Measurements from ENCODE around the gene CDH4. TPM values are rescaled to one million over a fixed set of nuclear protein-coding genes. Genes with fewer than 3 reads are reported as not detected.

Gene CDH4
- total and polyA plus RNA-seq, 2 of the 8 experiments (the other 6 are each of a cell fraction or from before 2014, with no cell fraction given) = 4.3 to 7.9 TPM

DNA sequence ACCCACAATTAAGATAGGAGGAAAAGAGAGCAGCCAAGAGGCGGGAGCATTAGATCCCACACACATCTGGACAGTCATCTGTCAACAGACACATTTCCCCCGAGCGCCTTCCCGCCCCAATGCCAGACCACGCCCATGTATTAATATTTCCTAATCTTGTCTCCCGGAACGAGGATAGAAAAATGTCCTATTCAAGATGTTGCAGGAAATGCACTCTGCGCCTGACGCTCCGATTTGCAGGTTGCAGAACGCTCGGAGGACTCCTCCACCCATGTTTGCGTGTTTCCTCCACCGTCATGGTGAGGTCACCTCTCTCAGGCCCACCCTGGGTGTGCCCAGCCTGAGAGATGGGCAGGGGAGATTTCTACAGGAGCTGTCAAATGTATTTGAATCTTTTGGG lies 598.4 kb downstream of the CDH4 start:
- Histone ChIP-seq H3K23ac (ENCODE audit: insufficient read length) (no peak overlapping the region), H3K23me2 (ENCODE audit: low read depth, low read length) (no peaks in the 10 kb centered on the region), H3K9ac (replicated peaks in 1 of 4; ENCODE audit: extremely low read depth in 1 of 4, low read depth in 3 of 4, low read length in 3 of 4) (no peak overlapping the region), H3K4ac (replicated peaks; ENCODE audit: insufficient read length, low read depth, low read length) (no peak overlapping the region), H3K36me3 (ENCODE audit: control insufficient read depth in 2 of 4, insufficient read depth in 4 of 4, low read length in 3 of 4) (no peaks in the 10 kb centered on the region), H2BK15ac (ENCODE audit: low read length) (no peak overlapping the region), H4K91ac (replicated peaks; ENCODE audit: insufficient read length, low read length) (no peak overlapping the region), H3K56ac (replicated peaks; ENCODE audit: insufficient read length, low read depth, low read length) (no peak overlapping the region), H3K18ac (ENCODE audit: extremely low read depth, low read length) (no peak overlapping the region), H2BK120ac (replicated peaks; ENCODE audit: low read depth, low read length) (no peak overlapping the region), H3K27ac (ENCODE audit: low read depth, low read length) (no peak overlapping the region), H4K20me1 (replicated peaks in 1 of 2; ENCODE audit: control insufficient read depth in 1 of 2, insufficient read depth in 2 of 2, low read length in 2 of 2) (no peaks in the 10 kb centered on the region), H2BK12ac (ENCODE audit: low read depth, low read length) (no peak overlapping the region), H4K5ac (ENCODE audit: insufficient read length, low read depth, low read length) (no peak overlapping the region), H3K14ac (ENCODE audit: insufficient read length) (no peak overlapping the region), H2AFZ (ENCODE audit: low read length) (no peak overlapping the region), H3K79me1 (ENCODE audit: low read depth, low read length) (no peaks in the 10 kb centered on the region), H3K4me3 (ENCODE audit: extremely low read depth in 1 of 4, insufficient read depth in 2 of 4, low read depth in 3 of 4, low read length in 4 of 4) (no peak overlapping the region), H2BK5ac (ENCODE audit: low read depth, low read length) (no peak overlapping the region), H3K9me3 (ENCODE audit: insufficient read depth in 2 of 2, low read depth in 1 of 2, low read length in 1 of 2) (peaks cover 4 to 6% of the 10 kb centered on the region in 2 experiments; a peak in 1 of 4 replicates), H2BK20ac (ENCODE audit: low read length) (no peak overlapping the region), H4K8ac (ENCODE audit: extremely low read depth, insufficient read depth, low read length) (no peak overlapping the region), H3K4me1 (replicated peaks in 1 of 4; ENCODE audit: control insufficient read depth in 3 of 4, insufficient read depth in 4 of 4, low read length in 3 of 4) (no peaks in the 10 kb centered on the region), H3K27me3 (replicated peaks in 1 of 4; ENCODE audit: control insufficient read depth in 3 of 4, extremely low read depth in 1 of 4, insufficient read depth in 3 of 4, low read length in 3 of 4) (no peaks in the 10 kb centered on the region; a peak in 1 of 7 replicates), H3K79me2 (ENCODE audit: control insufficient read depth in 1 of 2, insufficient read depth in 2 of 2, low read length in 2 of 2) (no peaks in the 10 kb centered on the region), H2AK5ac (ENCODE audit: low read depth, low read length) (no peak overlapping the region), H3K4me2 (ENCODE audit: insufficient read depth in 1 of 2, low read depth in 2 of 2, low read length in 2 of 2) (no peak overlapping the region)
- DNase-seq (ENCODE audit: low read depth in 1 of 2, low spot score in 2 of 2) (no peak), FAIRE-seq (no peak)
- 89% methylated on average over 11 of the region's 14 CpGs; no CpG with 5 or more reads in 1 of the 2 experiments for WGBS, 2 experiments (ENCODE audit: extremely low coverage in 1 of 2, insufficient coverage in 1 of 2, insufficient read length in 1 of 2, insufficient replicate concordance in 2 of 2, low coverage in 1 of 2, low lambda C conversion rate in 2 of 2, missing lambda C conversion rate in 1 of 2)
- ChIA-PET POLR2A (ENCODE audit: partially characterized antibody) (no interaction called here), CTCF (ENCODE audit: partially characterized antibody) (interaction anchor here (1.2 kb wide), 1 partner anchor 25 kb away, joined by 5 read pairs; no protein-coding TSS in a partner anchor)
- TF ChIP-seq POU5F1 (IDR thresholded peaks at IDR 0.05; ENCODE audit: low read depth, low read length) (no peak), SRF (IDR thresholded peaks at IDR 0.05; ENCODE audit: low read depth, low read length) (no peak), CTBP2 (IDR thresholded peaks at IDR 0.05; ENCODE audit: borderline replicate concordance, insufficient read depth, insufficient read length, low read length) (no peak), BACH1 (IDR thresholded peaks at IDR 0.05; ENCODE audit: low read length) (no peak), RAD21 (IDR thresholded peaks at IDR 0.05 in 1 of 2, conservative IDR thresholded peaks at IDR 0.05 in 1 of 2; ENCODE audit: low read depth in 2 of 2, low read length in 2 of 2) (no peak), EZH2 (IDR thresholded peaks at IDR 0.05; ENCODE audit: low read depth, low read length, severe bottlenecking) (no peak), HDAC2 (IDR thresholded peaks at IDR 0.05; ENCODE audit: borderline replicate concordance in 1 of 2, low read depth in 2 of 2, low read length in 2 of 2) (no peak), RXRA (IDR thresholded peaks at IDR 0.05; ENCODE audit: insufficient read depth, low read depth, low read length) (no peak), CEBPB (IDR thresholded peaks at IDR 0.05; ENCODE audit: low read depth, low read length) (no peak), MAFK (IDR thresholded peaks at IDR 0.05; ENCODE audit: low read depth, low read length) (no peak), EP300 (IDR thresholded peaks at IDR 0.05; ENCODE audit: borderline replicate concordance in 1 of 2, low read depth in 2 of 2, low read length in 2 of 2) (no peak)
- TF ChIP-seq, protein P1, sequence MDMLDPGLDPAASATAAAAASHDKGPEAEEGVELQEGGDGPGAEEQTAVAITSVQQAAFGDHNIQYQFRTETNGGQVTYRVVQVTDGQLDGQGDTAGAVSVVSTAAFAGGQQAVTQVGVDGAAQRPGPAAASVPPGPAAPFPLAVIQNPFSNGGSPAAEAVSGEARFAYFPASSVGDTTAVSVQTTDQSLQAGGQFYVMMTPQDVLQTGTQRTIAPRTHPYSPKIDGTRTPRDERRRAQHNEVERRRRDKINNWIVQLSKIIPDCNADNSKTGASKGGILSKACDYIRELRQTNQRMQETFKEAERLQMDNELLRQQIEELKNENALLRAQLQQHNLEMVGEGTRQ (IDR thresholded peaks at IDR 0.05; ENCODE audit: low read length) = no peak

Data from H1 (cell line).